WTC11 (cell line): Measurements from ENCODE around the gene KCNIP1. TPM values are rescaled to one million over a fixed set of nuclear protein-coding genes. Genes with fewer than 3 reads are reported as not detected.

Experiments
- ATAC-seq: fragments of 200-7000 bp; cut with Tn5 transposase; 2 replicates; pipeline ENCODE4 v1.10.0; 2021; ENCODE audit warnings: mild to moderate bottlenecking, moderate library complexity
- CTCF ChIA-PET: fragments of 300-600 bp; sonication (Branson Sonifier 250); formaldehyde crosslinking; loops from one replicate; lab custom pipeline; 2021; ENCODE audit warnings: antibody characterized with exemption; lab: Charles Lee
- POLR2A ChIA-PET: fragments of 350-600 bp; sonication (Branson Sonifier 250); formaldehyde crosslinking; loops from one replicate; lab custom pipeline; 2021; ENCODE audit warnings: antibody characterized with exemption; lab: Charles Lee
- DNase-seq: peaks from one replicate; pipeline ENCODE4 v3.0.0; 2021; ENCODE audit warnings: low spot score
- H3K27ac Mint-ChIP-seq: 2 replicates; pipeline ENCODE4 v1.8.0; 2021; ENCODE audit warnings: mixed read lengths
- H3K27me3 Mint-ChIP-seq: 2 replicates; pipeline ENCODE4 v1.8.0; 2021; ENCODE audit warnings: low read depth, mild to moderate bottlenecking, moderate library complexity, mixed read lengths
- H3K36me3 Mint-ChIP-seq: 2 replicates; pipeline ENCODE4 v1.8.0; 2021; ENCODE audit warnings: mixed read lengths
- H3K4me1 Mint-ChIP-seq: 2 replicates; pipeline ENCODE4 v1.8.0; 2022; ENCODE audit warnings: mixed read lengths
- H3K4me3 Mint-ChIP-seq: 2 replicates; pipeline ENCODE4 v1.8.0; 2021; ENCODE audit warnings: mild to moderate bottlenecking, moderate library complexity, mixed read lengths
- H3K9me3 Mint-ChIP-seq: 2 replicates; pipeline ENCODE4 v1.8.0; 2021; ENCODE audit warnings: mixed read lengths
- ATF3 ChIP-seq: sonication (generic); formaldehyde crosslinking; conservative IDR thresholded peaks from 2 replicates; pipeline ENCODE4 v1.8.1; 2022; ENCODE audit warnings: mild to moderate bottlenecking, missing genetic modification reagents
- CBFB ChIP-seq: sonication (generic); formaldehyde crosslinking; IDR thresholded peaks from 2 replicates; pipeline ENCODE4 v1.8.1; 2022; ENCODE audit warnings: mild to moderate bottlenecking, low read depth, missing genetic modification reagents
- E2F5 ChIP-seq: sonication (generic); formaldehyde crosslinking; IDR thresholded peaks from 2 replicates; pipeline ENCODE4 v1.8.1; 2022; ENCODE audit warnings: mild to moderate bottlenecking, moderate library complexity, missing genetic modification reagents
- EMX1 ChIP-seq: fragments of 250-450 bp; sonication (Bioruptor Pico); IDR thresholded peaks from 2 replicates; pipeline ENCODE4 v1.8.0; 2021; ENCODE audit warnings: mild to moderate bottlenecking
- FOXK1 ChIP-seq: sonication (generic); formaldehyde crosslinking; IDR thresholded peaks from 2 replicates; pipeline ENCODE4 v1.8.0; 2022; ENCODE audit warnings: mild to moderate bottlenecking, moderate library complexity, missing genetic modification reagents
- GABPB1 ChIP-seq: sonication (generic); formaldehyde crosslinking; IDR thresholded peaks from 2 replicates; pipeline ENCODE4 v1.8.1; 2023; ENCODE audit warnings: mild to moderate bottlenecking, missing genetic modification reagents
- GTF2I ChIP-seq: fragments of 250-450 bp; sonication (Bioruptor Pico); conservative IDR thresholded peaks from 2 replicates; pipeline ENCODE4 v1.4.0; 2021; ENCODE audit warnings: mild to moderate bottlenecking
- KAT7 ChIP-seq: sonication (generic); formaldehyde crosslinking; IDR thresholded peaks from 2 replicates; pipeline ENCODE4 v1.8.1; 2023; ENCODE audit warnings: missing genetic modification reagents, mild to moderate bottlenecking, borderline replicate concordance
- MXD4 ChIP-seq: fragments of 250-450 bp; sonication (Bioruptor Pico); IDR thresholded peaks from 2 replicates; pipeline ENCODE4 v1.8.0; 2021; ENCODE audit warnings: mild to moderate bottlenecking, moderate library complexity, borderline replicate concordance
- NFE2L1 ChIP-seq: sonication (generic); formaldehyde crosslinking; IDR thresholded peaks from 2 replicates; pipeline ENCODE4 v1.8.1; 2023; ENCODE audit warnings: missing genetic modification reagents
- NR3C1 ChIP-seq: sonication (generic); formaldehyde crosslinking; conservative IDR thresholded peaks from 2 replicates; pipeline ENCODE4 v1.8.1; 2023; ENCODE audit warnings: low read depth, mild to moderate bottlenecking, missing genetic modification reagents
- RORB ChIP-seq: fragments of 250-450 bp; sonication (Bioruptor Pico); IDR thresholded peaks from 2 replicates; pipeline ENCODE4 v1.9.0; 2021; ENCODE audit warnings: mild to moderate bottlenecking
- SMAD3 ChIP-seq: sonication (generic); formaldehyde crosslinking; IDR thresholded peaks from 2 replicates; pipeline ENCODE4 v1.8.0; 2022; ENCODE audit warnings: missing genetic modification reagents, mild to moderate bottlenecking, borderline replicate concordance
- SMAD4 ChIP-seq: sonication (generic); formaldehyde crosslinking; IDR thresholded peaks from 2 replicates; pipeline ENCODE4 v1.8.0; 2022; ENCODE audit warnings: mild to moderate bottlenecking, missing genetic modification reagents
- TEAD4 ChIP-seq: sonication (generic); formaldehyde crosslinking; IDR thresholded peaks from 2 replicates; pipeline ENCODE4 v1.8.0; 2022; ENCODE audit warnings: mild to moderate bottlenecking, missing genetic modification reagents
- ZMAT4 ChIP-seq: fragments of 250-450 bp; sonication (Bioruptor Pico); IDR thresholded peaks from 2 replicates; pipeline ENCODE4 v1.9.0; 2021; ENCODE audit warnings: mild to moderate bottlenecking
- ZNF396 ChIP-seq: fragments of 250-450 bp; sonication (Bioruptor Pico); IDR thresholded peaks from 2 replicates; pipeline ENCODE4 v1.8.0; 2021; ENCODE audit warnings: mild to moderate bottlenecking, moderate library complexity, borderline replicate concordance
- ZNF416 ChIP-seq: fragments of 250-450 bp; sonication (Bioruptor Pico); IDR thresholded peaks from 2 replicates; pipeline ENCODE4 v1.9.0; 2021; ENCODE audit warnings: mild to moderate bottlenecking, inconsistent platforms
- total RNA-seq: library from RNA; stranded (reverse); gene quantifications from 3 replicates; pipeline ENCODE4 v1.2.3, GENCODE V29; 2021
- TF ChIP-seq, protein P1 (sequence below): sonication (generic); formaldehyde crosslinking; IDR thresholded peaks from 2 replicates; pipeline ENCODE4 v1.8.0; 2023; ENCODE audit warnings: missing genetic modification reagents, mild to moderate bottlenecking, borderline replicate concordance
- TF ChIP-seq, protein P2 (sequence below): sonication (generic); formaldehyde crosslinking; conservative IDR thresholded peaks from 2 replicates; pipeline ENCODE4 v1.8.1; 2023; ENCODE audit warnings: mild to moderate bottlenecking, low read depth, missing genetic modification reagents, moderate library complexity

The KCNIP1 gene
- total RNA-seq, 1 experiment from 2014 or later = 0.59 TPM

- POLR2A ChIA-PET = interaction anchor here (1.4 kb wide), 1 partner anchor 18 kb away, joined by 4 read pairs; no protein-coding TSS in a partner anchor
- no peak for DNase-seq
Observed at GRCh38 chr5:170750791-170751190, 247.0 kb downstream of the KCNIP1 start.

DNA sequence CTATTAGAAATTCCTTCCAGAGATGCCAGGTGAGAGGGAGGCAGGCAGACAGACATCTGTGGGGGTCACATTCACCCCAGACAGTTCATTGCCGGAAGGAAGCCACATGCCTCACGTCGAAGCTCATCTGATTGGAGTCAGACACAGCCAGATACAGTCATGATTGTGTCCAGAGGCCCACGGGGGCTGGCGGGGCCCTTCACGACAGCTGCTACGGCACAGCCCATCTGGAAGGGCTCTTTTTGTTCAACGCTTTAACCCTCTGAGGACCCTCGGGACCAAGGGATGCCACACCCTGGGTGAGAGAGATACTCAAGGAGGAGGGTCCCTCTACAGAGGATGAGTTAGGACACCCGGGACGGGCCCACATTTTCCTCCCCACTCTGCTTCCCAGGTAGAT is 247.8 kb downstream of the KCNIP1 start:
- Mint-ChIP-seq H3K27me3 (peaks cover 21% of the 10 kb centered on the region), H3K9me3 (peaks cover 8% of the 10 kb centered on the region; the same call in 1 of the 2 replicates), H3K27ac (no peak overlapping the region), H3K4me3 (no peak overlapping the region), H3K36me3 (peaks cover 33% of the 10 kb centered on the region), H3K4me1 (peaks cover 45% of the 10 kb centered on the region)
- ChIA-PET POLR2A (interaction anchor here (1.4 kb wide), 1 partner anchor 18 kb away, joined by 4 read pairs; no protein-coding TSS in a partner anchor), CTCF (interaction anchor here (1.2 to 8.6 kb wide), 3 partner anchors 18 to 118 kb away, joined by 5 to 449 read pairs (median 32); partner anchors contain the start of gene GABRP)
- no peak for TF ChIP-seq GABPB1
- no peak for TF ChIP-seq CBFB (CRISPR knock-in tag)
- TF ChIP-seq EMX1 (CRISPR knock-in tag) = no peak
- no peak for TF ChIP-seq ZNF416 (CRISPR knock-in tag)
- no peak for TF ChIP-seq SMAD4 (CRISPR knock-in tag)
- TF ChIP-seq, protein P1, sequence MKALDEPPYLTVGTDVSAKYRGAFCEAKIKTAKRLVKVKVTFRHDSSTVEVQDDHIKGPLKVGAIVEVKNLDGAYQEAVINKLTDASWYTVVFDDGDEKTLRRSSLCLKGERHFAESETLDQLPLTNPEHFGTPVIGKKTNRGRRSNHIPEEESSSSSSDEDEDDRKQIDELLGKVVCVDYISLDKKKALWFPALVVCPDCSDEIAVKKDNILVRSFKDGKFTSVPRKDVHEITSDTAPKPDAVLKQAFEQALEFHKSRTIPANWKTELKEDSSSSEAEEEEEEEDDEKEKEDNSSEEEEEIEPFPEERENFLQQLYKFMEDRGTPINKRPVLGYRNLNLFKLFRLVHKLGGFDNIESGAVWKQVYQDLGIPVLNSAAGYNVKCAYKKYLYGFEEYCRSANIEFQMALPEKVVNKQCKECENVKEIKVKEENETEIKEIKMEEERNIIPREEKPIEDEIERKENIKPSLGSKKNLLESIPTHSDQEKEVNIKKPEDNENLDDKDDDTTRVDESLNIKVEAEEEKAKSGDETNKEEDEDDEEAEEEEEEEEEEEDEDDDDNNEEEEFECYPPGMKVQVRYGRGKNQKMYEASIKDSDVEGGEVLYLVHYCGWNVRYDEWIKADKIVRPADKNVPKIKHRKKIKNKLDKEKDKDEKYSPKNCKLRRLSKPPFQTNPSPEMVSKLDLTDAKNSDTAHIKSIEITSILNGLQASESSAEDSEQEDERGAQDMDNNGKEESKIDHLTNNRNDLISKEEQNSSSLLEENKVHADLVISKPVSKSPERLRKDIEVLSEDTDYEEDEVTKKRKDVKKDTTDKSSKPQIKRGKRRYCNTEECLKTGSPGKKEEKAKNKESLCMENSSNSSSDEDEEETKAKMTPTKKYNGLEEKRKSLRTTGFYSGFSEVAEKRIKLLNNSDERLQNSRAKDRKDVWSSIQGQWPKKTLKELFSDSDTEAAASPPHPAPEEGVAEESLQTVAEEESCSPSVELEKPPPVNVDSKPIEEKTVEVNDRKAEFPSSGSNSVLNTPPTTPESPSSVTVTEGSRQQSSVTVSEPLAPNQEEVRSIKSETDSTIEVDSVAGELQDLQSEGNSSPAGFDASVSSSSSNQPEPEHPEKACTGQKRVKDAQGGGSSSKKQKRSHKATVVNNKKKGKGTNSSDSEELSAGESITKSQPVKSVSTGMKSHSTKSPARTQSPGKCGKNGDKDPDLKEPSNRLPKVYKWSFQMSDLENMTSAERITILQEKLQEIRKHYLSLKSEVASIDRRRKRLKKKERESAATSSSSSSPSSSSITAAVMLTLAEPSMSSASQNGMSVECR (CRISPR knock-in tag) = no peak
- TF ChIP-seq, protein P2, sequence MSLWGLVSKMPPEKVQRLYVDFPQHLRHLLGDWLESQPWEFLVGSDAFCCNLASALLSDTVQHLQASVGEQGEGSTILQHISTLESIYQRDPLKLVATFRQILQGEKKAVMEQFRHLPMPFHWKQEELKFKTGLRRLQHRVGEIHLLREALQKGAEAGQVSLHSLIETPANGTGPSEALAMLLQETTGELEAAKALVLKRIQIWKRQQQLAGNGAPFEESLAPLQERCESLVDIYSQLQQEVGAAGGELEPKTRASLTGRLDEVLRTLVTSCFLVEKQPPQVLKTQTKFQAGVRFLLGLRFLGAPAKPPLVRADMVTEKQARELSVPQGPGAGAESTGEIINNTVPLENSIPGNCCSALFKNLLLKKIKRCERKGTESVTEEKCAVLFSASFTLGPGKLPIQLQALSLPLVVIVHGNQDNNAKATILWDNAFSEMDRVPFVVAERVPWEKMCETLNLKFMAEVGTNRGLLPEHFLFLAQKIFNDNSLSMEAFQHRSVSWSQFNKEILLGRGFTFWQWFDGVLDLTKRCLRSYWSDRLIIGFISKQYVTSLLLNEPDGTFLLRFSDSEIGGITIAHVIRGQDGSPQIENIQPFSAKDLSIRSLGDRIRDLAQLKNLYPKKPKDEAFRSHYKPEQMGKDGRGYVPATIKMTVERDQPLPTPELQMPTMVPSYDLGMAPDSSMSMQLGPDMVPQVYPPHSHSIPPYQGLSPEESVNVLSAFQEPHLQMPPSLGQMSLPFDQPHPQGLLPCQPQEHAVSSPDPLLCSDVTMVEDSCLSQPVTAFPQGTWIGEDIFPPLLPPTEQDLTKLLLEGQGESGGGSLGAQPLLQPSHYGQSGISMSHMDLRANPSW (CRISPR knock-in tag) = no peak
- no peak for TF ChIP-seq GTF2I (CRISPR knock-in tag)
- no peak for TF ChIP-seq ZMAT4 (CRISPR knock-in tag)
- TF ChIP-seq RORB = no peak
- TF ChIP-seq NFE2L1 (CRISPR knock-in tag) = no peak
- no peak for TF ChIP-seq KAT7 (CRISPR knock-in tag)
- no peak for TF ChIP-seq E2F5 (CRISPR knock-in tag)
- TF ChIP-seq ZNF396 (CRISPR knock-in tag) = no peak
- no peak for DNase-seq
- ATAC-seq = no peak

More at GRCh38 chr5:170750791-170751190, 247.0 kb downstream of the KCNIP1 start:
- Mint-ChIP-seq H3K27me3 (peaks cover 21% of the 10 kb centered on the region), H3K4me1 (peaks cover 51% of the 10 kb centered on the region), H3K9me3 (peaks cover 8% of the 10 kb centered on the region; the same call in 1 of the 2 replicates), H3K27ac (peak overlapping the region; percentile 44; the same call in 1 of the 2 replicates), H3K36me3 (peaks cover 29% of the 10 kb centered on the region), H3K4me3 (no peak overlapping the region)
- no peak for ATAC-seq
- CTCF ChIA-PET = interaction anchor here (1.0 to 8.6 kb wide), 4 partner anchors 19 to 117 kb away, joined by 3 to 449 read pairs (median 18); partner anchors contain the start of gene GABRP
- TF ChIP-seq ATF3 (CRISPR knock-in tag) (no peak), E2F5 (CRISPR knock-in tag) (no peak), CBFB (CRISPR knock-in tag) (no peak), FOXK1 (CRISPR knock-in tag) (no peak), SMAD3 (no peak), MXD4 (CRISPR knock-in tag) (no peak), TEAD4 (CRISPR knock-in tag) (no peak), NR3C1 (CRISPR knock-in tag) (no peak), SMAD4 (CRISPR knock-in tag) (no peak)
